Hepatocyte (in vitro differentiated cells): Measurements from ENCODE around the gene DEFB128. TPM values are rescaled to one million over a fixed set of nuclear protein-coding genes. Genes with fewer than 3 reads are reported as not detected.
"Not testable (repeated sequence)": the region's sequence is repeated elsewhere in the genome, so short reads cannot be mapped to it uniquely, and the experiment has no call there.

Experiments
- DNase-seq: peaks from one replicate; pipeline ENCODE4 v3.0.0-alpha.2; 2016; ENCODE audit warnings: low spot score
- H2AFZ ChIP-seq: fragments of 200-600 bp; sonication (generic); 2 replicates; pipeline ENCODE4 v1.6.0; 2016; ENCODE audit warnings: antibody characterized with exemption, mild to moderate bottlenecking
- H3K27ac ChIP-seq: fragments of 200-600 bp; sonication (generic); 2 replicates; pipeline ENCODE4 v1.5.1; 2016; ENCODE audit warnings: mild to moderate bottlenecking
- H3K27me3 ChIP-seq: fragments of 200-600 bp; sonication (generic); 2 replicates; pipeline ENCODE4 v1.6.1; 2016
- H3K36me3 ChIP-seq: fragments of 200-600 bp; sonication (generic); replicated peaks from 2 replicates; pipeline ENCODE4 v1.5.1; 2016; ENCODE audit warnings: low read depth; ENCODE audit not compliant: insufficient read depth
- H3K4me1 ChIP-seq: fragments of 200-600 bp; sonication (generic); 2 replicates; pipeline ENCODE4 v1.5.1; 2016; ENCODE audit warnings: mild to moderate bottlenecking, moderate library complexity; ENCODE audit not compliant: insufficient read depth
- H3K4me2 ChIP-seq: fragments of 200-600 bp; sonication (generic); 2 replicates; pipeline ENCODE4 v1.6.0; 2016
- H3K4me3 ChIP-seq: fragments of 200-600 bp; sonication (generic); 2 replicates; pipeline ENCODE4 v1.5.1; 2016; ENCODE audit warnings: mild to moderate bottlenecking
- H3K79me2 ChIP-seq: fragments of 200-600 bp; sonication (generic); 2 replicates; pipeline ENCODE4 v1.6.0; 2017; ENCODE audit warnings: mild to moderate bottlenecking
- H3K9me2 ChIP-seq: fragments of 200-600 bp; sonication (generic); replicated peaks from 2 replicates; pipeline ENCODE4 v1.6.0; 2017; ENCODE audit warnings: mild to moderate bottlenecking; ENCODE audit not compliant: insufficient read depth
- H3K9me3 ChIP-seq: fragments of 200-600 bp; sonication (generic); 2 replicates; pipeline ENCODE4 v1.5.1; 2016; ENCODE audit warnings: low read depth, mild to moderate bottlenecking
- H4K20me1 ChIP-seq: fragments of 200-600 bp; sonication (generic); 2 replicates; pipeline ENCODE4 v1.6.0; 2016; ENCODE audit warnings: mild to moderate bottlenecking; ENCODE audit not compliant: insufficient read depth, poor library complexity, severe bottlenecking
- EZH2 ChIP-seq: fragments of 200-600 bp; sonication (generic); IDR thresholded peaks from 2 replicates; pipeline ENCODE4 v1.6.1; 2016; ENCODE audit warnings: antibody characterized with exemption, mild to moderate bottlenecking, borderline replicate concordance
- EZH2phosphoT487 ChIP-seq: fragments of 200-600 bp; sonication (generic); IDR thresholded peaks from one replicate; pipeline ENCODE4 v1.6.1; 2018; ENCODE audit warnings: antibody characterized with exemption, mild to moderate bottlenecking, low read depth, moderate library complexity; ENCODE audit not compliant: unreplicated experiment, severe bottlenecking
- WGBS: methylation state at CpG from one replicate; pipeline ENCODE4 v1.1.6; 2016; ENCODE audit warnings: low lambda C conversion rate; ENCODE audit errors: missing lambda C conversion rate; 5-methylcytosine and 5-hydroxymethylcytosine counted together
- polyA plus RNA-seq: library from polyadenylated mRNA; unstranded; fragments of >200 nt; fragmentation: Nextera tagmentation; extraction: Ambion mirVana; gene quantifications from 2 replicates; pipeline ENCODE4 v1.2.1, GENCODE V29; 2016
- total RNA-seq: library from RNA; depleted of rRNA; stranded (reverse); fragments of >200 nt; gene quantifications from 2 replicates; pipeline ENCODE4 v1.2.3, GENCODE V29; 2014
- TF ChIP-seq, protein P1 (sequence below): fragments of 200-600 bp; sonication (generic); IDR thresholded peaks from 2 replicates; pipeline ENCODE4 v1.5.1; 2016; ENCODE audit warnings: antibody characterized with exemption, mild to moderate bottlenecking; ENCODE audit not compliant: poor library complexity

The DEFB128 gene
- total and polyA plus RNA-seq, 2 experiments from 2014 or later, result not detected

DNA sequence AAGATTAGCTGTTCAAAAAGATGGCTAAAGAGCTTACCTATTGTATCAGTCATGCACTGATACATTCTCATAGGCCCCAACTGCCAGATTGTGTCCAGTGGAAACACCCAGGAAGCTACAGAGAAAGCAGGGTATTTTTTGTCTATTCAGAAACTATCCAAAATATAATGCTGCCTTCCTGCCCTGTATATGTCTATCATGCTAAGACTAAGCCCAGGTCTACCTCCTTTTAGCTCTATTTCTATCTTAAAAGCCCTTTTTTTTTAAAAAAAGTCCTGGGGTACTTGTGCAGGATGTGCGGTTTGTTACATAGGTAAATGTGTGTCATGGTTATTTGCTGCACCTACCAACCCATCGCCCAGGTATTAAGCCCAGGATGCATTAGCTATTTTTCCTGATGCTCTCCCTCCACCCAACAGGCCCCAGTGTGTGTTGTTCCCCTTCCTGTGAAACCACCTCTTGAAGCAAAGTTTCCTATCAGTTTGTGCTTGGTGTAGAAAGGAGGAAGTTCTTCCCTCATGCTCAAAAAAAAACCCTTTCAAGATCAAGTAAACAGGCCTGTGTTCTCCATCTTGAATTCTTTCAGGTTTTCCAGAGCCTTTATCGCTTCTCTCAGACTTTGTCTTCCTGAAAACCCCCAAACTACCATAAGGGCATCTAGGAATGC lies 38.1 kb upstream of the DEFB128 start:
- Histone ChIP-seq H3K4me1 (no peaks in the 10 kb centered on the region), H4K20me1 (no peaks in the 10 kb centered on the region), H2AFZ (no peak overlapping the region), H3K4me2 (no peak overlapping the region), H3K9me3 (no peaks in the 10 kb centered on the region), H3K27me3 (peaks cover 5% of the 10 kb centered on the region), H3K79me2 (no peaks in the 10 kb centered on the region), H3K27ac (no peak overlapping the region), H3K9me2 (no peaks in the 10 kb centered on the region), H3K36me3 (no peaks in the 10 kb centered on the region), H3K4me3 (no peak overlapping the region)
- WGBS, result 84% methylated on average over 3 of the region's 3 CpGs
- TF ChIP-seq EZH2phosphoT487 (no peak), EZH2 (no peak)
- TF ChIP-seq, protein P1, sequence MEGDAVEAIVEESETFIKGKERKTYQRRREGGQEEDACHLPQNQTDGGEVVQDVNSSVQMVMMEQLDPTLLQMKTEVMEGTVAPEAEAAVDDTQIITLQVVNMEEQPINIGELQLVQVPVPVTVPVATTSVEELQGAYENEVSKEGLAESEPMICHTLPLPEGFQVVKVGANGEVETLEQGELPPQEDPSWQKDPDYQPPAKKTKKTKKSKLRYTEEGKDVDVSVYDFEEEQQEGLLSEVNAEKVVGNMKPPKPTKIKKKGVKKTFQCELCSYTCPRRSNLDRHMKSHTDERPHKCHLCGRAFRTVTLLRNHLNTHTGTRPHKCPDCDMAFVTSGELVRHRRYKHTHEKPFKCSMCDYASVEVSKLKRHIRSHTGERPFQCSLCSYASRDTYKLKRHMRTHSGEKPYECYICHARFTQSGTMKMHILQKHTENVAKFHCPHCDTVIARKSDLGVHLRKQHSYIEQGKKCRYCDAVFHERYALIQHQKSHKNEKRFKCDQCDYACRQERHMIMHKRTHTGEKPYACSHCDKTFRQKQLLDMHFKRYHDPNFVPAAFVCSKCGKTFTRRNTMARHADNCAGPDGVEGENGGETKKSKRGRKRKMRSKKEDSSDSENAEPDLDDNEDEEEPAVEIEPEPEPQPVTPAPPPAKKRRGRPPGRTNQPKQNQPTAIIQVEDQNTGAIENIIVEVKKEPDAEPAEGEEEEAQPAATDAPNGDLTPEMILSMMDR, result no peak
- DNase-seq, result no peak

DNA sequence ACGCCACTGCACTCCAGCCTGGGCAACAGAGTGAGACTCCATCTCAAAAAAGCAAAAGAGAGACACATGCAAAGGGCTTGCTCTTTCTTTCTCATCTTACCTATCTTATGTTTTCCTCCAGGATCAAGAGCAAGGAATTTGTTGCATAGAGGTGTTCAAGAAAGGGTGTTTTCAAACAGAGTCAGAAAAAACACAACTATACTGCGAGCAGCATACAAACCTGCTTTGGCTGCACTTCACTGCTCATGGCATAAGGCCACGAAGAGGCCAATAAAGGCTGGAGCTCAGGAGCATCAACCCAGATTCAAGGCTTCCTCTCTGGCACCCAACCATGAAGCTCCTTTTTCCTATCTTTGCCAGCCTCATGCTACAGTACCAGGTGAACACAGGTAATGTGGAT lies 37.4 kb upstream of the DEFB128 start, which contains the start of gene DEFB129:
TSS of gene DEFB129 (plus strand) at position 301 of the 400 bp plus-strand sequence. CDS start at position 332, 31 bp downstream.
- Histone ChIP-seq H3K4me2 (no peak within 1 kb of the TSS), H4K20me1 (no peaks in the 10 kb centered on the region), H3K27ac (no peak within 1 kb of the TSS), H3K9me3 (no peaks in the 10 kb centered on the region), H3K36me3 (no peaks in the 10 kb centered on the region), H3K4me3 (no peak within 1 kb of the TSS), H3K4me1 (no peaks in the 10 kb centered on the region), H3K27me3 (peaks cover 5% of the 10 kb centered on the region), H3K9me2 (no peaks in the 10 kb centered on the region), H2AFZ (no peak within 1 kb of the TSS), H3K79me2 (no peaks in the 10 kb centered on the region)
- 88% methylated on average over 3 of the region's 3 CpGs for WGBS
- no peak for DNase-seq
- TF ChIP-seq EZH2phosphoT487 (no peak), EZH2 (no peak)
- TF ChIP-seq, protein P1, result no peak

DNA sequence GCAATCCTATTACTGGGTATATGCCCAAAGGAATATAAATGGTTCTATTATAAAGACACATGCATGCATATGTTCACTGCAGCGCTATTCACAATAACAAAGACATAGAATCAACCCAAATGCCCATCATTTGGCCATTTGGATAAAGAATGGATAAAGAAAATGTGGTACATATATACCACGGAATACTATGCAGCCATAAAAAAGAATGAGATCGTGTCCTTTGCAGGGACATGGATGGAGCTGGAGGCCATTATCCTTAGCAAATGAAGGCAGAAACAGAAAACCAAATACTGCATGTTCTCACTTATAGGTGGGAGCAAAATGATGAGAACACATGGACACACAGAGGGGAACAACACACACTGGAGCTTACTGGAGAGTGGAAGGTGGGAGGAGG lies 36.4 kb upstream of the DEFB128 start:
- 76% methylated on average over 3 of the region's 3 CpGs for WGBS
- not testable (repeated sequence) for H3K79me2 ChIP-seq, H3K27me3 ChIP-seq, H4K20me1 ChIP-seq, H3K4me2 ChIP-seq, H3K4me1 ChIP-seq, H3K27ac ChIP-seq, H3K36me3 ChIP-seq, H3K9me3 ChIP-seq, DNase-seq, H3K9me2 ChIP-seq, H2AFZ ChIP-seq, H3K4me3 ChIP-seq

DNA sequence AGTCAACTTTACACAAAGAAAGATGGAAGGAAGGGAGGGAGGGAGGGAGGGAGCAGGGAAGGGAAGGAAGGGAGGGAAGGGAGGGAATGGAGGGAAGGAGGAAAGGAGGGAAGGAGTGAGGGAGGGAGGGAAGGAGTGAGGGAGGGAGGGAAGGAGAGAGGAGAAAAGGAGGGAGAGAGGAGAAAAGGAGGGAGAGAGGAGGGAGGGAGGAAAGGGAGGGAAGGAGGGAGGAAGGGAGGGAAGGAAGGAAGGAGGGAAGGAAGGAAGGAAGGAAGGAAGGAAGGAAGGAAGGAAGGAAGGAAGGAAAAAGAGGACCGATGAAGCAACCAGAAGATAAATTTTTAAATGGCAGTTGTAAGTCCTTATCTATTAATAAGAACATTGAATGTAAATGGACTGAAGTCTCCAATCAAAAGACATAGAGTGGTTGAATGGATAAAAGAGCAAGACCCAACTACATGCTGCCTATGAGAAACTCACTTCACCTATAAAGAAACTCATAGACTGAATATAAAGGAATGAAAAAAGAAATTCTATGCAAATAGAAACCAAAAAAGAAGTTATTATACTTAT lies 31.8 kb upstream of the DEFB128 start:
- Histone ChIP-seq H3K9me3 (no peaks in the 10 kb centered on the region), H3K9me2 (no peaks in the 10 kb centered on the region), H2AFZ (no peak overlapping the region), H3K27ac (no peak overlapping the region), H3K79me2 (no peaks in the 10 kb centered on the region), H3K4me1 (no peaks in the 10 kb centered on the region), H3K27me3 (peaks cover 18% of the 10 kb centered on the region), H3K36me3 (no peaks in the 10 kb centered on the region), H3K4me2 (no peak overlapping the region), H3K4me3 (no peak overlapping the region), H4K20me1 (no peaks in the 10 kb centered on the region)
- no peak for DNase-seq
- TF ChIP-seq EZH2phosphoT487 (no peak), EZH2 (no peak)
- TF ChIP-seq, protein P1, result no peak
- no CpG with 5 or more reads among the region's 1 CpG for WGBS
